ENCODE data around the gene KCNIP3.

The KCNIP3 gene

GRCh38 chr2:95281786-95282185, 15.4 kb upstream of the KCNIP3 start:
- Histone ChIP-seq H3K4me3 (ENCODE audit: low read depth, low read length) (no peak overlapping the region), H3K4me1 (no peaks in the 10 kb centered on the region), H3K9me3 (no peaks in the 10 kb centered on the region), H3K36me3 (no peaks in the 10 kb centered on the region), H3K27me3 (no peaks in the 10 kb centered on the region)
- no peak for TF ChIP-seq CTCF (IDR thresholded peaks at IDR 0.05; ENCODE audit: low read depth, low read length)
- DNase-seq: no peak

- Histone ChIP-seq H3K4me3 (ENCODE audit: low read depth, low read length) (no peak overlapping the region), H3K4me1 (no peaks in the 10 kb centered on the region), H3K27me3 (no peaks in the 10 kb centered on the region), H3K9me3 (no peaks in the 10 kb centered on the region), H3K36me3 (no peaks in the 10 kb centered on the region)
- no peak for DNase-seq
- no peak for TF ChIP-seq CTCF (IDR thresholded peaks at IDR 0.05; ENCODE audit: low read depth, low read length)
These were observed 14.7 kb upstream of the KCNIP3 start for GRCh38 chr2:95282458-95282857.

GRCh38 chr2:95283562-95283961, 13.6 kb upstream of the KCNIP3 start:
- no peaks in the 10 kb centered on the region for H3K27me3 ChIP-seq
- H3K4me1 ChIP-seq: no peaks in the 10 kb centered on the region
- H3K9me3 ChIP-seq: no peaks in the 10 kb centered on the region
- no peak overlapping the region for H3K4me3 ChIP-seq (ENCODE audit: low read depth, low read length)
- no peak for TF ChIP-seq CTCF (IDR thresholded peaks at IDR 0.05; ENCODE audit: low read depth, low read length)
- no peaks in the 10 kb centered on the region for H3K36me3 ChIP-seq
- no peak for DNase-seq

GRCh38 chr2:95284886-95285541, 12.1 kb upstream of the KCNIP3 start:
- Histone ChIP-seq H3K4me1 (no peaks in the 10 kb centered on the region), H3K9me3 (no peaks in the 10 kb centered on the region), H3K4me3 (ENCODE audit: low read depth, low read length) (no peak overlapping the region), H3K36me3 (no peaks in the 10 kb centered on the region), H3K27me3 (no peaks in the 10 kb centered on the region)
- DNase-seq: no peak
- TF ChIP-seq CTCF (IDR thresholded peaks at IDR 0.05; ENCODE audit: low read depth, low read length): no peak

- no peaks in the 10 kb centered on the region for H3K36me3 ChIP-seq
- H3K4me1 ChIP-seq: no peaks in the 10 kb centered on the region
- H3K9me3 ChIP-seq: no peaks in the 10 kb centered on the region
- no peak overlapping the region for H3K4me3 ChIP-seq (ENCODE audit: low read depth, low read length)
- no peak for TF ChIP-seq CTCF (IDR thresholded peaks at IDR 0.05; ENCODE audit: low read depth, low read length)
- H3K27me3 ChIP-seq: no peaks in the 10 kb centered on the region
- DNase-seq: no peak
These were observed 11.6 kb upstream of the KCNIP3 start for GRCh38 chr2:95285542-95285932.

- no peak for DNase-seq
- H3K4me1 ChIP-seq: no peaks in the 10 kb centered on the region
- TF ChIP-seq CTCF (IDR thresholded peaks at IDR 0.05; ENCODE audit: low read depth, low read length): no peak
These were observed 9.8 kb upstream of the KCNIP3 start for GRCh38 chr2:95287336-95287735.

More at GRCh38 chr2:95287336-95287735, 9.8 kb upstream of the KCNIP3 start:
- no peaks in the 10 kb centered on the region for H3K9me3 ChIP-seq
- no peaks in the 10 kb centered on the region for H3K36me3 ChIP-seq
- no peak overlapping the region for H3K4me3 ChIP-seq (ENCODE audit: low read depth, low read length)
- H3K27me3 ChIP-seq: no peaks in the 10 kb centered on the region

All from BE2C (cell line).